ENCODE data around the gene GNB1L. TPM values are rescaled to one million over a fixed set of nuclear protein-coding genes. Genes with fewer than 3 reads are reported as not detected.

The GNB1L gene
- total and polyA plus RNA-seq, 2 experiments from 2014 or later = 3.5 to 5.5 TPM

GRCh38 chr22:19759427-19760057, 95.1 kb downstream of the GNB1L start:
- peaks cover 97% of the 10 kb centered on the region for H3K27me3 ChIP-seq
- no peak for DNase-seq (ENCODE audit: low read depth in 1 of 2, low spot score in 1 of 2)
- H3K4me1 ChIP-seq (ENCODE audit: low read depth) = peaks cover 9% of the 10 kb centered on the region
- no peaks in the 10 kb centered on the region for H3K9me3 ChIP-seq (ENCODE audit: low read depth)
- H3K4me3 ChIP-seq = no peak overlapping the region
- H3K27ac ChIP-seq = no peak overlapping the region
- no peak for TF ChIP-seq CTCF (IDR thresholded peaks at IDR 0.05; ENCODE audit: low read depth, low read length)
- H3K36me3 ChIP-seq = no peaks in the 10 kb centered on the region

- peaks cover 97% of the 10 kb centered on the region for H3K27me3 ChIP-seq
- DNase-seq (ENCODE audit: low read depth in 1 of 2, low spot score in 1 of 2) = no peak
- no peak for TF ChIP-seq CTCF (IDR thresholded peaks at IDR 0.05; ENCODE audit: low read depth, low read length)
- no peak overlapping the region for H3K4me3 ChIP-seq
- H3K36me3 ChIP-seq = no peaks in the 10 kb centered on the region
- peaks cover 9% of the 10 kb centered on the region for H3K4me1 ChIP-seq (ENCODE audit: low read depth)
- H3K9me3 ChIP-seq (ENCODE audit: low read depth) = no peaks in the 10 kb centered on the region
- no peak overlapping the region for H3K27ac ChIP-seq
Measured at GRCh38 chr22:19758896-19759426, 95.7 kb downstream of the GNB1L start.

- Histone ChIP-seq H3K4me1 (ENCODE audit: low read depth) (peaks cover 9% of the 10 kb centered on the region), H3K27me3 (peaks cover 97% of the 10 kb centered on the region), H3K36me3 (no peaks in the 10 kb centered on the region), H3K9me3 (ENCODE audit: low read depth) (no peaks in the 10 kb centered on the region), H3K27ac (no peak overlapping the region), H3K4me3 (no peak overlapping the region)
- TF ChIP-seq CTCF (IDR thresholded peaks at IDR 0.05; ENCODE audit: low read depth, low read length) = no peak
- DNase-seq (ENCODE audit: low read depth in 1 of 2, low spot score in 1 of 2) = no peak
Measured at GRCh38 chr22:19757985-19758895, 96.4 kb downstream of the GNB1L start.

- DNase-seq (ENCODE audit: low read depth in 1 of 2, low spot score in 1 of 2) = no peak
- no peaks in the 10 kb centered on the region for H3K9me3 ChIP-seq (ENCODE audit: low read depth)
- TF ChIP-seq CTCF (IDR thresholded peaks at IDR 0.05; ENCODE audit: low read depth, low read length) = no peak
- H3K4me3 ChIP-seq = no peak overlapping the region
- H3K27me3 ChIP-seq = peaks cover 97% of the 10 kb centered on the region
- H3K27ac ChIP-seq = no peak overlapping the region
- no peaks in the 10 kb centered on the region for H3K36me3 ChIP-seq
- peaks cover 9% of the 10 kb centered on the region for H3K4me1 ChIP-seq (ENCODE audit: low read depth)
Measured at GRCh38 chr22:19757140-19757984, 97.3 kb downstream of the GNB1L start.
